Common myeloid progenitor, CD34-positive (primary cell): ENCODE results near the gene SMAD4.

Source experiments
- CTCF ChIA-PET: fragments of 350-600 bp; sonication (Branson Sonifier 250); formaldehyde crosslinking; loops from one replicate; lab custom pipeline; 2021; ENCODE audit warnings: antibody characterized with exemption; lab: Charles Lee
- POLR2A ChIA-PET: fragments of 350-600 bp; sonication (Branson Sonifier 250); formaldehyde crosslinking; loops from one replicate; lab custom pipeline; 2021; ENCODE audit warnings: antibody characterized with exemption; lab: Charles Lee
- DNase-seq, 3 donors: peaks; one replicate each; pipeline versions ENCODE4 v3.0.0 to v3.0.0-alpha.2; 2013
- H3K27ac ChIP-seq, 2 experiments: 1 replicate in 1 of 2; 2 replicates in 1 of 2; pipeline ENCODE4 v1.7.0; 2013; ENCODE audit warnings: inconsistent platforms in 2 of 2, low read length in 2 of 2, mild to moderate bottlenecking in 2 of 2, low read depth in 1 of 2, moderate library complexity in 1 of 2; ENCODE audit not compliant: severe bottlenecking in 2 of 2, insufficient read depth in 1 of 2, poor library complexity in 1 of 2
- H3K27me3 ChIP-seq, 5 experiments: replicated peaks in 2 of 5; 1 replicate in 3 of 5; 2 replicates in 2 of 5; pipeline versions ENCODE4 v1.6.1 to v1.7.0; 2013; ENCODE audit warnings: low read length in 4 of 5, mild to moderate bottlenecking in 2 of 5, moderate library complexity in 2 of 5, inconsistent platforms in 1 of 5; ENCODE audit not compliant: insufficient read depth in 5 of 5, control insufficient read depth in 4 of 5
- H3K36me3 ChIP-seq, 4 experiments: 1 replicate in 2 of 4; 2 replicates in 2 of 4; pipeline versions ENCODE4 v1.6.1 to v1.7.0; 2013; ENCODE audit warnings: low read length in 3 of 4, control low read depth in 1 of 4, mild to moderate bottlenecking in 1 of 4; ENCODE audit not compliant: control insufficient read depth in 4 of 4, insufficient read depth in 4 of 4
- H3K4me1 ChIP-seq, 4 experiments: 1 replicate in 3 of 4; 2 replicates in 1 of 4; pipeline versions ENCODE4 v1.6.1 to v1.7.1; 2013; ENCODE audit warnings: low read length in 3 of 4, mild to moderate bottlenecking in 3 of 4, control low read depth in 1 of 4, inconsistent platforms in 1 of 4, moderate library complexity in 1 of 4; ENCODE audit not compliant: control insufficient read depth in 4 of 4, insufficient read depth in 4 of 4; ENCODE audit errors: control extremely low read depth in 1 of 4
- H3K4me3 ChIP-seq, 7 experiments: 1 replicate in 4 of 7; 2 replicates in 3 of 7; pipeline versions ENCODE4 v1.5.1 to v1.7.0; 2013; ENCODE audit warnings: mild to moderate bottlenecking in 7 of 7, low read length in 6 of 7, moderate library complexity in 6 of 7, inconsistent platforms in 2 of 7, low read depth in 2 of 7, control low read depth in 1 of 7; ENCODE audit not compliant: insufficient read depth in 4 of 7, control insufficient read depth in 1 of 7; ENCODE audit errors: extremely low read depth in 1 of 7
- H3K9me3 ChIP-seq, 5 experiments: 1 replicate in 4 of 5; 2 replicates in 1 of 5; pipeline versions ENCODE4 v1.6.1 to v1.7.1; 2013; ENCODE audit warnings: low read length in 4 of 5, mild to moderate bottlenecking in 2 of 5, inconsistent platforms in 1 of 5, low read depth in 1 of 5, moderate library complexity in 1 of 5; ENCODE audit not compliant: control insufficient read depth in 4 of 5, insufficient read depth in 2 of 5; ENCODE audit errors: control extremely low read depth in 1 of 5
- WGBS: methylation state at CpG from one replicate; pipeline ENCODE4 v1.1.5; 2013; ENCODE audit not compliant: insufficient coverage; 5-methylcytosine and 5-hydroxymethylcytosine counted together

SMAD4 gene

DNA sequence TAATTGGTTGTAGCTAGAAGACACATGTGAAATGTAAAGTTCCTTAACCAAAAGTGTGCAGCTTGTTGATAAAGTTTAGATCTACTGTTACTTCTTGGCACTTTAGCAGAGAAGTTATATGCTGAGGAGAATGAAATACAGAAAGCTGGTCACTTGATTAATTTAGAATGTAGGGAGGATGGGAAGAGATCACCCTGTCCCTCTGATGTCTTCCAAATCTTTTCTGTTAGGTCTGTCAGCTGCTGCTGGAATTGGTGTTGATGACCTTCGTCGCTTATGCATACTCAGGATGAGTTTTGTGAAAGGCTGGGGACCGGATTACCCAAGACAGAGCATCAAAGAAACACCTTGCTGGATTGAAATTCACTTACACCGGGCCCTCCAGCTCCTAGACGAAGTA lies 48.0 kb downstream of the SMAD4 start:
- H3K27ac ChIP-seq, result no peak overlapping the region
- no peaks in the 10 kb centered on the region for H3K9me3 ChIP-seq
- POLR2A ChIA-PET, result no interaction called here
- 96% methylated on average over 5 of the region's 5 CpGs for WGBS
- H3K4me3 ChIP-seq, result no peak overlapping the region
- peaks cover 9 to 48% (median 37%) of the 10 kb centered on the region in 4 experiments for H3K36me3 ChIP-seq
- H3K27me3 ChIP-seq, result no peaks in the 10 kb centered on the region
- DNase-seq, result no peak
- CTCF ChIA-PET, result interaction anchor here (1.3 kb wide), 1 partner anchor 22 kb away, joined by 3 read pairs; no protein-coding TSS in a partner anchor
- H3K4me1 ChIP-seq, result peaks cover 5 to 25% (median 9%) of the 10 kb centered on the region in 4 experiments

DNA sequence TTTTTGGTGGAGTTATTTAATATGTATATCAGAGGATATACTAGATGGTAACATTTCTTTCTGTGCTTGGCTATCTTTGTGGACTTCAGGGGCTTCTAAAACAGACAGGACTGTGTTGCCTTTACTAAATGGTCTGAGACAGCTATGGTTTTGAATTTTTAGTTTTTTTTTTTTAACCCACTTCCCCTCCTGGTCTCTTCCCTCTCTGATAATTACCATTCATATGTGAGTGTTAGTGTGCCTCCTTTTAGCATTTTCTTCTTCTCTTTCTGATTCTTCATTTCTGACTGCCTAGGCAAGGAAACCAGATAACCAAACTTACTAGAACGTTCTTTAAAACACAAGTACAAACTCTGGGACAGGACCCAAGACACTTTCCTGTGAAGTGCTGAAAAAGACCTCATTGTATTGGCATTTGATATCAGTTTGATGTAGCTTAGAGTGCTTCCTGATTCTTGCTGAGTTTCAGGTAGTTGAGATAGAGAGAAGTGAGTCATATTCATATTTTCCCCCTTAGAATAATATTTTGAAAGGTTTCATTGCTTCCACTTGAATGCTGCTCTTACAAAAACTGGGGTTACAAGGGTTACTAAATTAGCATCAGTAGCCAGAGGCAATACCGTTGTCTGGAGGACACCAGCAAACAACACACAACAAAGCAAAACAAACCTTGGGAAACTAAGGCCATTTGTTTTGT lies 52.7 kb downstream of the SMAD4 start:
- WGBS, result no CpG with 5 or more reads among the region's 2 CpGs
- peaks cover 0 to 14% (median 1%) of the 10 kb centered on the region in 4 experiments for H3K4me1 ChIP-seq
- peak in 2 of 3 donors; percentile 10 to 15 for DNase-seq
- CTCF ChIA-PET, result no interaction called here
- peaks cover 0 to 2% (median 0%) of the 10 kb centered on the region in 5 experiments for H3K9me3 ChIP-seq
- H3K27me3 ChIP-seq, result no peaks in the 10 kb centered on the region
- peaks cover 6 to 56% (median 41%) of the 10 kb centered on the region in 4 experiments for H3K36me3 ChIP-seq
- POLR2A ChIA-PET, result no interaction called here
- no peak overlapping the region for H3K4me3 ChIP-seq
- no peak overlapping the region for H3K27ac ChIP-seq

DNA sequence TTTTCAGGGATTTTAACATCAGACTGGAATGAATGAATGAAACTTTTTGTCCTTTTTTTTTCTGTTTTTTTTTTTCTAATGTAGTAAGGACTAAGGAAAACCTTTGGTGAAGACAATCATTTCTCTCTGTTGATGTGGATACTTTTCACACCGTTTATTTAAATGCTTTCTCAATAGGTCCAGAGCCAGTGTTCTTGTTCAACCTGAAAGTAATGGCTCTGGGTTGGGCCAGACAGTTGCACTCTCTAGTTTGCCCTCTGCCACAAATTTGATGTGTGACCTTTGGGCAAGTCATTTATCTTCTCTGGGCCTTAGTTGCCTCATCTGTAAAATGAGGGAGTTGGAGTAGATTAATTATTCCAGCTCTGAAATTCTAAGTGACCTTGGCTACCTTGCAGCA lies 53.4 kb downstream of the SMAD4 start:
- CTCF ChIA-PET, result no interaction called here
- H3K36me3 ChIP-seq, result peaks cover 3 to 49% (median 35%) of the 10 kb centered on the region in 4 experiments
- DNase-seq, result no peak
- peaks cover 0 to 8% (median 3%) of the 10 kb centered on the region in 5 experiments for H3K9me3 ChIP-seq
- peaks cover 0 to 14% (median 1%) of the 10 kb centered on the region in 4 experiments for H3K4me1 ChIP-seq
- no peak overlapping the region for H3K27ac ChIP-seq
- no peaks in the 10 kb centered on the region for H3K27me3 ChIP-seq
- no peak overlapping the region for H3K4me3 ChIP-seq
- POLR2A ChIA-PET, result no interaction called here
- WGBS, result 100% methylated on average over 1 of the region's 1 CpG

DNA sequence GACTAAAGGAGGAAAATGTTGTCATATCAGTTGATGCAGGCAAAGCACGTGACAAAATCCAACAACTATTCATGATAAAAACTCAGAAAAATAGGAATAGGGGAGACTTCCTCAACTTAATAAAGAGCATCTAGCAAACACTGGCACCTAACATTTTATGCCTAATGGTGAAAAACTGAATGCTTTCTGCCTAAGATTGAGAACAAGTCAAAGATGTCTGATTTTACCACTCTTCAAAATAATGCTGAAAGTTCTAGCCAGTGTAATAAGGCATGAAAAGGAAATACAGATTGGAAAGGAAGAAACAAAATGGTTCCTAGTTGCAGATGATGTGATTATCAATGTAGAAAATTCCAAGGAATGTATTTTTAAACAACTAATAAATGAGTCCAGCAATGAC lies 58.4 kb downstream of the SMAD4 start:
- Histone ChIP-seq H3K27me3 (no peaks in the 10 kb centered on the region), H3K9me3 (peaks cover 0 to 16% (median 5%) of the 10 kb centered on the region in 5 experiments), H3K27ac (no peak overlapping the region), H3K4me3 (no peak overlapping the region), H3K4me1 (no peaks in the 10 kb centered on the region), H3K36me3 (peaks cover 0 to 19% (median 13%) of the 10 kb centered on the region in 4 experiments)
- ChIA-PET CTCF (no interaction called here), POLR2A (no interaction called here)
- no peak for DNase-seq
- no CpG with 5 or more reads among the region's 1 CpG for WGBS

DNA sequence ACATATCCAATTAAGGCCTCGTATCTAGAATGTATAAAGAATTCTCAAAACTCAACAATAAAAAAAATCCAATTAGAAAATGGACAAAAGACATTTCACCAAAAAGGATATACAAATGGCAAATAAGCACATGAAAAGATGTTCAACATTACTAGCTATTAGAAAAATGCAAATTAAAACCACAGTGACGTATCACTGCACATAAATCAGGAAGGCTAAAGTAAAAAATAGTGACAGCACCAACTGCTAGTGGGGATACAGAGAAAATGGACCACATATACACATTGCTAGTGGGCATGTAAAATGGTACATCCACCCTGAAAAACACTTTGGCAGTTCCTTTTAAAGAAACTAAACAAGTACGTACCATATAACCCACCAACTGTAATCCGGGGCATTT lies 59.7 kb downstream of the SMAD4 start:
- no peaks in the 10 kb centered on the region for H3K27me3 ChIP-seq
- no peak for DNase-seq
- peaks cover 0 to 16% (median 5%) of the 10 kb centered on the region in 5 experiments for H3K9me3 ChIP-seq
- no peak overlapping the region for H3K4me3 ChIP-seq
- WGBS, result no CpG with 5 or more reads among the region's 4 CpGs
- H3K4me1 ChIP-seq, result no peaks in the 10 kb centered on the region
- CTCF ChIA-PET, result no interaction called here
- H3K36me3 ChIP-seq, result peaks cover 0 to 12% (median 8%) of the 10 kb centered on the region in 4 experiments
- POLR2A ChIA-PET, result no interaction called here
- no peak overlapping the region for H3K27ac ChIP-seq

DNA sequence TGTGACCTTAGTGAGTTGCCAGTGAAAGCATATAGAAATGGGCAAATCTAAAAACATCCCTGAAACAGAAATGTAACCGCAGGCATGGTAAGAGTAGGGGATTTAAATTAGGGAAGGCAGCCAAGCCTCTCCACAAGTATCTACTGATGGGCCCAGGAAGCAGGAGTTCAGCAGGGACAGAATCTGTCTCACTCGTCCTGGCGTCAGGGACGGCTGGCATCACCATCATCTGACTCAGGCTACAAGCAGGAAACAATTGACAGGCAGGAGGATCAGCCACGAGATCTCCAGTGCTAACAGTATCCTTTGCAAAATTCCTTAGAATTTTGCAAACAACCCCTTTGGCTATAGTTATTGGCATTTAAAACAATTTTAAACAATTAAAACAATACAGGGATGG lies 61.3 kb downstream of the SMAD4 start:
- peaks cover 0 to 16% (median 5%) of the 10 kb centered on the region in 5 experiments for H3K9me3 ChIP-seq
- ChIA-PET POLR2A (no interaction called here), CTCF (no interaction called here)
- H3K27me3 ChIP-seq, result no peaks in the 10 kb centered on the region
- no peaks in the 10 kb centered on the region for H3K4me1 ChIP-seq
- 85% methylated on average over 4 of the region's 5 CpGs for WGBS
- no peak overlapping the region for H3K4me3 ChIP-seq
- H3K36me3 ChIP-seq, result peaks cover 0 to 2% (median 0%) of the 10 kb centered on the region in 4 experiments
- no peak overlapping the region for H3K27ac ChIP-seq
- DNase-seq, result no peak

DNA sequence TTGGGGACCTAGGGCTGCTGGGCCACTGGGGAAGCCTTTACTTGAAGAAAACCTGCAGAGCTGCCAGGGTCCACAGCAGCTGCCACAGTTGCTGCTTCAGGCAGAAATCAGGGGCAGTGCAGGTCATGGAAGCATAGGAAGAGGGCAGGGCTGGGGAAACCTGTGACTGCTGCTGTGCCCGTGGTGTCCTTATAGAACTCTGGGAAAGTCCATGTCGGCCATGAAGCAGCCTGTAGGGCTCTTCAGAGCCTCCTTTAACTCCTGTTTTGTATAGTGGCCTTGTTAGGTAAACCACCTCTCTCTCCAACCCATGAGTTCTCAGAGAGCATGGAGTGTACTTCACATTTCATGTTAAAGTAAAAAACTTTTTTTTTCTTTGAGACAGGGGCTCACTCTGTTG lies 62.1 kb downstream of the SMAD4 start:
- 80% methylated on average over 1 of the region's 2 CpGs for WGBS
- no peaks in the 10 kb centered on the region for H3K4me1 ChIP-seq
- DNase-seq, result no peak
- H3K4me3 ChIP-seq, result no peak overlapping the region
- H3K9me3 ChIP-seq, result peaks cover 0 to 16% (median 5%) of the 10 kb centered on the region in 5 experiments
- ChIA-PET CTCF (no interaction called here), POLR2A (no interaction called here)
- no peaks in the 10 kb centered on the region for H3K36me3 ChIP-seq
- H3K27me3 ChIP-seq, result no peaks in the 10 kb centered on the region
- no peak overlapping the region for H3K27ac ChIP-seq
